ENCODE results near the gene LRRTM1. TPM values are rescaled to one million over a fixed set of nuclear protein-coding genes. Genes with fewer than 3 reads are reported as not detected.

The LRRTM1 gene
- total and polyA plus RNA-seq, 2 of the 4 experiments (the other 2 are of a cell fraction), result not detected

GRCh38 chr2:80300346-80300745 lies 4.2 kb downstream of the LRRTM1 start:
- H2AFZ ChIP-seq (replicated peaks; ENCODE audit: low read length, poor library complexity), result no peak overlapping the region
- intact Hi-C loops (cut with micrococcal nuclease), result no loop called here
- dilution Hi-C loops (cut with HindIII; ENCODE audit: low sequenced_read_pairs, unreplicated experiment), result no loop called here
- in situ Hi-C loops (cut with MboI; ENCODE audit: low sequenced_read_pairs), result no loop called here
- no peak overlapping the region for H3K9ac ChIP-seq (ENCODE audit: low read depth, low read length)
- H3K23ac ChIP-seq (ENCODE audit: low read depth, low read length), result no peak overlapping the region
- no peak overlapping the region for H4K8ac ChIP-seq (ENCODE audit: low read depth in 2 of 2, low read length in 2 of 2)
- H3K4me2 ChIP-seq (ENCODE audit: low read depth, low read length), result no peak overlapping the region
- CTCF ChIA-PET, result no interaction called here
- no peak overlapping the region for H3K56ac ChIP-seq (ENCODE audit: extremely low read depth, insufficient read depth, low read length)
- no peak overlapping the region for H2BK15ac ChIP-seq (ENCODE audit: low read depth, low read length)
- H2AK5ac ChIP-seq (ENCODE audit: low read depth, low read length), result no peak overlapping the region
- ATAC-seq (ENCODE audit: low read depth), result no peak
- no peak overlapping the region for H2BK20ac ChIP-seq (ENCODE audit: low read depth, low read length)
- no peak overlapping the region for H3K27ac ChIP-seq (ENCODE audit: insufficient read depth, low read length)
- H4K5ac ChIP-seq (ENCODE audit: low read depth, low read length), result no peak overlapping the region
- no peaks in the 10 kb centered on the region for H3K79me1 ChIP-seq (ENCODE audit: low read depth in 1 of 2, low read length in 2 of 2)
- no peak for TF ChIP-seq ELK1 (IDR thresholded peaks at IDR 0.05; ENCODE audit: borderline replicate concordance, low read depth, low read length)
- TF ChIP-seq BHLHE40 (IDR thresholded peaks at IDR 0.05; ENCODE audit: low read depth, low read length), result no peak
- TF ChIP-seq MAFK (IDR thresholded peaks at IDR 0.05; ENCODE audit: low read depth, low read length), result no peak
- no peak for TF ChIP-seq RCOR1 (IDR thresholded peaks at IDR 0.05; ENCODE audit: insufficient replicate concordance, low read length)
- no peak for TF ChIP-seq CTCF (conservative IDR thresholded peaks at IDR 0.05; ENCODE audit: low read depth, low read length)
- TF ChIP-seq POLR2A (IDR thresholded peaks at IDR 0.05; ENCODE audit: low read depth, low read length), result no peak
- no peak for TF ChIP-seq USF2 (IDR thresholded peaks at IDR 0.05; ENCODE audit: low read depth, low read length)
- TF ChIP-seq MXI1 (IDR thresholded peaks at IDR 0.05; ENCODE audit: borderline replicate concordance, low read depth, low read length), result no peak
- no peak for TF ChIP-seq CHD1 (IDR thresholded peaks at IDR 0.05; ENCODE audit: low read depth, low read length)
- no peak for TF ChIP-seq FOS (IDR thresholded peaks at IDR 0.05; ENCODE audit: low read depth, low read length)
- TF ChIP-seq NFE2L2 (IDR thresholded peaks at IDR 0.05; ENCODE audit: low read depth, low read length), result no peak
- no peak for DNase-seq
- H3K36me3 ChIP-seq (ENCODE audit: control insufficient read depth, insufficient read depth, low read length), result no peaks in the 10 kb centered on the region
- peaks cover 38% of the 10 kb centered on the region for H3K27me3 ChIP-seq (ENCODE audit: control insufficient read depth, insufficient read depth, low read length)
- no peak overlapping the region for H3K14ac ChIP-seq (replicated peaks; ENCODE audit: low read depth, low read length)
- BruUV-seq (replicated peaks), result no TSS peak
- no peak overlapping the region for H3K4ac ChIP-seq (ENCODE audit: low read depth, low read length)
- no peak overlapping the region for H4K91ac ChIP-seq (ENCODE audit: insufficient read depth, low read depth, low read length)
- H2BK5ac ChIP-seq (ENCODE audit: low read depth, low read length, poor library complexity, severe bottlenecking), result no peak overlapping the region
- H3K18ac ChIP-seq (ENCODE audit: low read depth, low read length), result no peak overlapping the region
- POLR2A ChIA-PET (ENCODE audit: unreplicated experiment), result no interaction called here
- no peaks in the 10 kb centered on the region for H3K4me1 ChIP-seq (ENCODE audit: control insufficient read depth, insufficient read depth, low read length)
- H3K9me1 ChIP-seq (ENCODE audit: insufficient read depth, low read length), result no peaks in the 10 kb centered on the region
- no peak overlapping the region for H2BK120ac ChIP-seq (ENCODE audit: low read depth, low read length)
- no peaks in the 10 kb centered on the region for H3K9me3 ChIP-seq (ENCODE audit: control insufficient read depth, insufficient read depth, low read length)
- no peak overlapping the region for H2AK9ac ChIP-seq (replicated peaks; ENCODE audit: low read depth, low read length, poor library complexity)
- WGBS, 2 experiments (ENCODE audit: extremely low coverage in 2 of 2, insufficient read length in 1 of 2), result no CpG with 5 or more reads among the region's 1 CpG
- no peaks in the 10 kb centered on the region for H4K20me1 ChIP-seq (ENCODE audit: insufficient read depth, low read length)
- H3K4me3 ChIP-seq (ENCODE audit: insufficient read depth, low read depth, low read length), result no peak overlapping the region

Measured in IMR-90 (cell line).